B cell (primary cell): Measurements from ENCODE around the gene CALR.

Experiments used
- EZH2 ChIP-seq: IDR thresholded peaks from 2 replicates; pipeline ENCODE4 v1.6.1; 2012; ENCODE audit warnings: borderline replicate concordance, low read depth, mild to moderate bottlenecking, moderate library complexity, low read length; ENCODE audit not compliant: insufficient read depth, poor library complexity, severe bottlenecking
- TF ChIP-seq, protein P1 (sequence below): fragments of 200-600 bp; IDR thresholded peaks from one replicate; pipeline ENCODE4 v1.8.0; 2022; ENCODE audit warnings: antibody characterized with exemption, mild to moderate bottlenecking

DNA sequence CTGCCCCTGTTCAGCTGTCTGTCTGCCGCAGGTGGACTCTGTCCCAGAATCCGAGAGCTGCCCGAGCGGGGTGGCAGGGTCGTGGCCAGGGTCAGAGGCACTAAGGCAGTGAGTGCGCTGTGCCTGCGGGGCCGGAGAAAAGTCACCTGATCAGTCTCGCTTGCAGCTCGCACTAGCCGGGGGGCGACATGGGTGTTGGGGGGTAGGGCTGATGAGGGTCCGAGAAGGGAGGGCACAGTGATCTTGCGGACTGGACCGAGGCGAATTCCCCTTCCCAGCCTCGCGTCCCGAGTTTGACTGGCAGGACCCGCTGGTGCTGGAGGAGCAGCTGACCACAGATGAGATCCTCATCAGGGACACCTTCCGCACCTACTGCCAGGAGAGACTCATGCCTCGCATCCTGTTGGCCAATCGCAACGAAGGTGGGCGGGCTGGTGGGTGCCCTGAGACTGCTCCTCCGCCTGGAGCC, 46.8 kb upstream of the CALR start:
- TF ChIP-seq, protein P1, sequence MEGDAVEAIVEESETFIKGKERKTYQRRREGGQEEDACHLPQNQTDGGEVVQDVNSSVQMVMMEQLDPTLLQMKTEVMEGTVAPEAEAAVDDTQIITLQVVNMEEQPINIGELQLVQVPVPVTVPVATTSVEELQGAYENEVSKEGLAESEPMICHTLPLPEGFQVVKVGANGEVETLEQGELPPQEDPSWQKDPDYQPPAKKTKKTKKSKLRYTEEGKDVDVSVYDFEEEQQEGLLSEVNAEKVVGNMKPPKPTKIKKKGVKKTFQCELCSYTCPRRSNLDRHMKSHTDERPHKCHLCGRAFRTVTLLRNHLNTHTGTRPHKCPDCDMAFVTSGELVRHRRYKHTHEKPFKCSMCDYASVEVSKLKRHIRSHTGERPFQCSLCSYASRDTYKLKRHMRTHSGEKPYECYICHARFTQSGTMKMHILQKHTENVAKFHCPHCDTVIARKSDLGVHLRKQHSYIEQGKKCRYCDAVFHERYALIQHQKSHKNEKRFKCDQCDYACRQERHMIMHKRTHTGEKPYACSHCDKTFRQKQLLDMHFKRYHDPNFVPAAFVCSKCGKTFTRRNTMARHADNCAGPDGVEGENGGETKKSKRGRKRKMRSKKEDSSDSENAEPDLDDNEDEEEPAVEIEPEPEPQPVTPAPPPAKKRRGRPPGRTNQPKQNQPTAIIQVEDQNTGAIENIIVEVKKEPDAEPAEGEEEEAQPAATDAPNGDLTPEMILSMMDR: no peak
- no peak for TF ChIP-seq EZH2
